ENCODE results near the gene FGF12.
A peak's percentile ranks its signal among the peaks of the same experiment; 100 is the strongest.

Gene FGF12

GRCh38 chr3:192501401-192501800 lies 225.9 kb downstream of the FGF12 start:
- Histone ChIP-seq H3K27ac (ENCODE audit: low read depth, low read length) (no peak overlapping the region), H3K79me2 (ENCODE audit: control insufficient read depth, insufficient read depth, low read length, unreplicated experiment) (no peaks in the 10 kb centered on the region), H3K36me3 (ENCODE audit: insufficient read depth, low read length) (no peaks in the 10 kb centered on the region), H3K4me1 (ENCODE audit: control insufficient read depth, insufficient read depth, low read length, unreplicated experiment) (no peaks in the 10 kb centered on the region), H3K4me3 (ENCODE audit: low read depth, low read length) (no peak overlapping the region), H3K27me3 (ENCODE audit: insufficient read depth, low read length) (no peaks in the 10 kb centered on the region), H2AFZ (ENCODE audit: low read length, unreplicated experiment) (no peak overlapping the region)

- H2AFZ ChIP-seq (ENCODE audit: low read length, unreplicated experiment), result no peak overlapping the region
- H3K4me3 ChIP-seq (ENCODE audit: low read depth, low read length), result no peak overlapping the region
- H3K36me3 ChIP-seq (ENCODE audit: insufficient read depth, low read length), result no peaks in the 10 kb centered on the region
- no peaks in the 10 kb centered on the region for H3K79me2 ChIP-seq (ENCODE audit: control insufficient read depth, insufficient read depth, low read length, unreplicated experiment)
- H3K27ac ChIP-seq (ENCODE audit: low read depth, low read length), result no peak overlapping the region
- no peaks in the 10 kb centered on the region for H3K4me1 ChIP-seq (ENCODE audit: control insufficient read depth, insufficient read depth, low read length, unreplicated experiment)
- H3K27me3 ChIP-seq (ENCODE audit: insufficient read depth, low read length), result no peaks in the 10 kb centered on the region
These were observed 230.3 kb downstream of the FGF12 start for GRCh38 chr3:192496905-192497587.

- H3K27ac ChIP-seq (ENCODE audit: low read depth, low read length), result no peak overlapping the region
- H3K27me3 ChIP-seq (ENCODE audit: insufficient read depth, low read length), result no peaks in the 10 kb centered on the region
- H3K79me2 ChIP-seq (ENCODE audit: control insufficient read depth, insufficient read depth, low read length, unreplicated experiment), result no peaks in the 10 kb centered on the region
- no peak overlapping the region for H3K4me3 ChIP-seq (ENCODE audit: low read depth, low read length)
- no peaks in the 10 kb centered on the region for H3K36me3 ChIP-seq (ENCODE audit: insufficient read depth, low read length)
- H3K4me1 ChIP-seq (ENCODE audit: control insufficient read depth, insufficient read depth, low read length, unreplicated experiment), result no peaks in the 10 kb centered on the region
- no peak overlapping the region for H2AFZ ChIP-seq (ENCODE audit: low read length, unreplicated experiment)
These were observed 233.2 kb downstream of the FGF12 start for GRCh38 chr3:192494174-192494573.

GRCh38 chr3:192490720-192491119 lies 236.6 kb downstream of the FGF12 start:
- Histone ChIP-seq H3K27ac (ENCODE audit: low read depth, low read length) (no peak overlapping the region), H3K27me3 (ENCODE audit: insufficient read depth, low read length) (no peaks in the 10 kb centered on the region), H2AFZ (ENCODE audit: low read length, unreplicated experiment) (no peak overlapping the region), H3K36me3 (ENCODE audit: insufficient read depth, low read length) (no peaks in the 10 kb centered on the region), H3K4me3 (ENCODE audit: low read depth, low read length) (no peak overlapping the region), H3K4me1 (ENCODE audit: control insufficient read depth, insufficient read depth, low read length, unreplicated experiment) (no peaks in the 10 kb centered on the region), H3K79me2 (ENCODE audit: control insufficient read depth, insufficient read depth, low read length, unreplicated experiment) (no peaks in the 10 kb centered on the region)

GRCh38 chr3:192489579-192489978 lies 237.8 kb downstream of the FGF12 start:
- Histone ChIP-seq H2AFZ (ENCODE audit: low read length, unreplicated experiment) (no peak overlapping the region), H3K27ac (ENCODE audit: low read depth, low read length) (no peak overlapping the region), H3K36me3 (ENCODE audit: insufficient read depth, low read length) (no peaks in the 10 kb centered on the region)

GRCh38 chr3:192487033-192487432 lies 240.3 kb downstream of the FGF12 start:
- Histone ChIP-seq H2AFZ (ENCODE audit: low read length, unreplicated experiment) (no peak overlapping the region), H3K4me1 (ENCODE audit: control insufficient read depth, insufficient read depth, low read length, unreplicated experiment) (no peaks in the 10 kb centered on the region), H3K27ac (ENCODE audit: low read depth, low read length) (no peak overlapping the region), H3K27me3 (ENCODE audit: insufficient read depth, low read length) (no peaks in the 10 kb centered on the region), H3K4me3 (ENCODE audit: low read depth, low read length) (no peak overlapping the region), H3K36me3 (ENCODE audit: insufficient read depth, low read length) (no peaks in the 10 kb centered on the region), H3K79me2 (ENCODE audit: control insufficient read depth, insufficient read depth, low read length, unreplicated experiment) (no peaks in the 10 kb centered on the region)

More at GRCh38 chr3:192489579-192489978, 237.8 kb downstream of the FGF12 start:
- Histone ChIP-seq H3K79me2 (ENCODE audit: control insufficient read depth, insufficient read depth, low read length, unreplicated experiment) (no peaks in the 10 kb centered on the region), H3K4me3 (ENCODE audit: low read depth, low read length) (no peak overlapping the region), H3K4me1 (ENCODE audit: control insufficient read depth, insufficient read depth, low read length, unreplicated experiment) (no peaks in the 10 kb centered on the region), H3K27me3 (ENCODE audit: insufficient read depth, low read length) (no peaks in the 10 kb centered on the region)

GRCh38 chr3:192482809-192483208 lies 244.5 kb downstream of the FGF12 start:
- H3K4me1 ChIP-seq (ENCODE audit: control insufficient read depth, insufficient read depth, low read length, unreplicated experiment), result peaks cover 7% of the 10 kb centered on the region
- peak overlapping the region; percentile 71 for H3K27ac ChIP-seq (ENCODE audit: low read depth, low read length)
- no peaks in the 10 kb centered on the region for H3K27me3 ChIP-seq (ENCODE audit: insufficient read depth, low read length)
- peak overlapping the region; percentile 29; the same call in 1 of the 2 replicates for H3K4me3 ChIP-seq (ENCODE audit: low read depth, low read length)
- H2AFZ ChIP-seq (ENCODE audit: low read length, unreplicated experiment), result no peak overlapping the region
- H3K36me3 ChIP-seq (ENCODE audit: insufficient read depth, low read length), result no peaks in the 10 kb centered on the region
- no peaks in the 10 kb centered on the region for H3K79me2 ChIP-seq (ENCODE audit: control insufficient read depth, insufficient read depth, low read length, unreplicated experiment)

- peak overlapping the region; percentile 71 for H3K27ac ChIP-seq (ENCODE audit: low read depth, low read length)
- no peaks in the 10 kb centered on the region for H3K27me3 ChIP-seq (ENCODE audit: insufficient read depth, low read length)
- H3K36me3 ChIP-seq (ENCODE audit: insufficient read depth, low read length), result no peaks in the 10 kb centered on the region
- H3K79me2 ChIP-seq (ENCODE audit: control insufficient read depth, insufficient read depth, low read length, unreplicated experiment), result no peaks in the 10 kb centered on the region
- no peak overlapping the region for H2AFZ ChIP-seq (ENCODE audit: low read length, unreplicated experiment)
- H3K4me1 ChIP-seq (ENCODE audit: control insufficient read depth, insufficient read depth, low read length, unreplicated experiment), result peaks cover 7% of the 10 kb centered on the region
- H3K4me3 ChIP-seq (ENCODE audit: low read depth, low read length), result no peak overlapping the region
These were observed 244.9 kb downstream of the FGF12 start for GRCh38 chr3:192482391-192482790.

GRCh38 chr3:192481638-192482037 lies 245.7 kb downstream of the FGF12 start:
- H3K36me3 ChIP-seq (ENCODE audit: insufficient read depth, low read length), result no peaks in the 10 kb centered on the region
- H3K4me3 ChIP-seq (ENCODE audit: low read depth, low read length), result peak overlapping the region; percentile 27; the same call in 1 of the 2 replicates

GRCh38 chr3:192467230-192468140 lies 259.9 kb downstream of the FGF12 start:
- no peaks in the 10 kb centered on the region for H3K79me2 ChIP-seq (ENCODE audit: control insufficient read depth, insufficient read depth, low read length, unreplicated experiment)
- peaks cover 55% of the 10 kb centered on the region for H3K27me3 ChIP-seq (ENCODE audit: insufficient read depth, low read length)
- H3K4me1 ChIP-seq (ENCODE audit: control insufficient read depth, insufficient read depth, low read length, unreplicated experiment), result no peaks in the 10 kb centered on the region
- no peaks in the 10 kb centered on the region for H3K36me3 ChIP-seq (ENCODE audit: insufficient read depth, low read length)
- H3K4me3 ChIP-seq (ENCODE audit: low read depth, low read length), result no peak overlapping the region
- H3K27ac ChIP-seq (ENCODE audit: low read depth, low read length), result no peak overlapping the region
- H2AFZ ChIP-seq (ENCODE audit: low read length, unreplicated experiment), result no peak overlapping the region

More at GRCh38 chr3:192481638-192482037, 245.7 kb downstream of the FGF12 start:
- H2AFZ ChIP-seq (ENCODE audit: low read length, unreplicated experiment), result no peak overlapping the region
- peaks cover 7% of the 10 kb centered on the region for H3K4me1 ChIP-seq (ENCODE audit: control insufficient read depth, insufficient read depth, low read length, unreplicated experiment)
- no peaks in the 10 kb centered on the region for H3K79me2 ChIP-seq (ENCODE audit: control insufficient read depth, insufficient read depth, low read length, unreplicated experiment)
- H3K27ac ChIP-seq (ENCODE audit: low read depth, low read length), result peak overlapping the region; percentile 71
- no peaks in the 10 kb centered on the region; the same call in 1 of the 2 replicates for H3K27me3 ChIP-seq (ENCODE audit: insufficient read depth, low read length)

Data from ACC112 (cell line).